BJ (cell line): ENCODE results near the gene TRIM71. TPM values are rescaled to one million over a fixed set of nuclear protein-coding genes. Genes with fewer than 3 reads are reported as not detected.

Experiments
- CTCF ChIA-PET: fragments of 350-600 bp; formaldehyde crosslinking; extraction: SDS; loops from one replicate; lab custom pipeline; 2021; ENCODE audit warnings: antibody characterized with exemption, inconsistent platforms; lab: Yijun Ruan, JAX
- POLR2A ChIA-PET: fragments of 300-600 bp; sonication (Branson Sonifier 250); formaldehyde crosslinking; extraction: SDS; loops from one replicate; lab custom pipeline; 2021; ENCODE audit warnings: antibody characterized with exemption; lab: Charles Lee
- DNase-seq: peaks from one replicate; pipeline ENCODE4 v3.0.0-alpha.2; 2011; ENCODE audit warnings: low read depth
- H3K27me3 ChIP-seq: 2 replicates; pipeline ENCODE4 v1.6.0; 2011; ENCODE audit warnings: low read length; ENCODE audit not compliant: control insufficient read depth, insufficient read depth
- H3K36me3 ChIP-seq: 2 replicates; pipeline ENCODE4 v1.5.1; 2011; ENCODE audit warnings: low read length; ENCODE audit not compliant: control insufficient read depth, insufficient read depth
- H3K4me3 ChIP-seq: 2 replicates; pipeline ENCODE4 v1.5.1; 2011; ENCODE audit warnings: low read depth, mild to moderate bottlenecking, control low read depth, low read length
- polyA plus RNA-seq: library from polyadenylated mRNA; depleted of rRNA; stranded (reverse); fragments of >200 nt; gene quantifications from 2 replicates; pipeline ENCODE4 v1.2.3, GENCODE V29; 2011
- TF ChIP-seq, protein P1 (sequence below): IDR thresholded peaks from 2 replicates; pipeline ENCODE4 v1.5.1; 2011; ENCODE audit warnings: low read depth, mild to moderate bottlenecking, control low read depth, inconsistent platforms, low read length, moderate library complexity; ENCODE audit not compliant: insufficient read depth

TRIM71 gene
- polyA plus RNA-seq, 1 experiment, result not detected

DNA sequence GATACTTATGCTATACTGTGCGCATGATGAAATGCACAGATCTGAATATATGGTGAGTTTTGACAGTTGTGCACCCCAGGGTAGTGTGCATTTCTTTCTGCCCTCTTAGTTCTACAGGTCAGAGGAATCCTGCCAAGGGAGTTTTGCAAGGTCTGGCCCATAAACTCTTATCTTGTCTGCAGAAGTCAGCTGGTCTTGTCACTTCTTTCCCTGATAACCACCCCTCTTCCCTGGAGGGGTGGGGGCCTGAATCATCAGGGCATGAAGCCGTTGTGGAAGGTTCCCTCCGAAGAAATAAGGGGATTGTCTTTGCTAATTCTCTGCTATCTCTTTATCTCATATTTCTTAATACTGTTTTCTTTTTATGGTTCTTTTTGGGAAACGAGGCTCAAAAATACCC, 30.4 kb downstream of the TRIM71 start:
- Histone ChIP-seq H3K4me3 (no peak overlapping the region), H3K36me3 (no peaks in the 10 kb centered on the region), H3K27me3 (peaks cover 3% of the 10 kb centered on the region; the same call in 1 of the 2 replicates)
- ChIA-PET CTCF (no interaction called here), POLR2A (interaction anchor here (0.5 kb wide), 1 partner anchor 178 kb away, joined by 3 read pairs; no protein-coding TSS in a partner anchor)
- DNase-seq, result no peak
- TF ChIP-seq, protein P1, sequence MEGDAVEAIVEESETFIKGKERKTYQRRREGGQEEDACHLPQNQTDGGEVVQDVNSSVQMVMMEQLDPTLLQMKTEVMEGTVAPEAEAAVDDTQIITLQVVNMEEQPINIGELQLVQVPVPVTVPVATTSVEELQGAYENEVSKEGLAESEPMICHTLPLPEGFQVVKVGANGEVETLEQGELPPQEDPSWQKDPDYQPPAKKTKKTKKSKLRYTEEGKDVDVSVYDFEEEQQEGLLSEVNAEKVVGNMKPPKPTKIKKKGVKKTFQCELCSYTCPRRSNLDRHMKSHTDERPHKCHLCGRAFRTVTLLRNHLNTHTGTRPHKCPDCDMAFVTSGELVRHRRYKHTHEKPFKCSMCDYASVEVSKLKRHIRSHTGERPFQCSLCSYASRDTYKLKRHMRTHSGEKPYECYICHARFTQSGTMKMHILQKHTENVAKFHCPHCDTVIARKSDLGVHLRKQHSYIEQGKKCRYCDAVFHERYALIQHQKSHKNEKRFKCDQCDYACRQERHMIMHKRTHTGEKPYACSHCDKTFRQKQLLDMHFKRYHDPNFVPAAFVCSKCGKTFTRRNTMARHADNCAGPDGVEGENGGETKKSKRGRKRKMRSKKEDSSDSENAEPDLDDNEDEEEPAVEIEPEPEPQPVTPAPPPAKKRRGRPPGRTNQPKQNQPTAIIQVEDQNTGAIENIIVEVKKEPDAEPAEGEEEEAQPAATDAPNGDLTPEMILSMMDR, result no peak

GRCh38 chr3:32849046-32849445, 31.2 kb downstream of the TRIM71 start:
- ChIA-PET POLR2A (no interaction called here), CTCF (no interaction called here)
- TF ChIP-seq, protein P1, result no peak

DNA sequence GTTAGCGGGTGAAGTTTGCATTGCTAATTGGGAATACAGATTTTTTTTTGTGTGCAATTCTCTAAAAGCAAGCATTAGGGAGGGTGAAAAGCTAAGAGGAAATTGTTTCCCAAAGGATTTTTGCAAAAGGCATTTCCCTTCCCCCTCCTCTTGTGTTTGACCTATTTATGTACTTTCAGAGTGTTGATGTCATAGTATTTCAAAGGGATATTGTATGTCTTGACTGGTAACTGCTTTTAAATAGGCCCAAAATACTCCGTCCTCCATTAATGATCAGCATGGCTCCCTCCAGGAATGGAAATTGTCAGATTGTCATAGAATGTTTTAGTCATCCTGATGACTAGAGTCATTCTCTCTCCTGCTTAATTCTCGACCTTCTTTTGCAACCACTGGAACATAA, 32.4 kb downstream of the TRIM71 start:
- no peak for DNase-seq
- H3K4me3 ChIP-seq, result no peak overlapping the region
- TF ChIP-seq, protein P1, result no peak
- H3K36me3 ChIP-seq, result no peaks in the 10 kb centered on the region
- H3K27me3 ChIP-seq, result peaks cover under 1% of the 10 kb centered on the region; the same call in 1 of the 2 replicates
- POLR2A ChIA-PET, result interaction anchor here (0.6 kb wide), 1 partner anchor 158 kb away, joined by 14 read pairs; no protein-coding TSS in a partner anchor
- CTCF ChIA-PET, result no interaction called here

More at GRCh38 chr3:32849046-32849445, 31.2 kb downstream of the TRIM71 start:
- DNase-seq, result no peak
- Histone ChIP-seq H3K36me3 (no peaks in the 10 kb centered on the region), H3K27me3 (peaks cover 3% of the 10 kb centered on the region; the same call in 1 of the 2 replicates), H3K4me3 (no peak overlapping the region)

GRCh38 chr3:32850636-32851035, 32.8 kb downstream of the TRIM71 start:
- TF ChIP-seq, protein P1, result no peak
- H3K4me3 ChIP-seq, result no peak overlapping the region
- CTCF ChIA-PET, result interaction anchor here (1.2 kb wide), 1 partner anchor 15 kb away, joined by 3 read pairs; no protein-coding TSS in a partner anchor
- no peaks in the 10 kb centered on the region for H3K27me3 ChIP-seq
- no peak for DNase-seq
- POLR2A ChIA-PET, result interaction anchor here (0.6 kb wide), 1 partner anchor 159 kb away, joined by 14 read pairs; no protein-coding TSS in a partner anchor
- no peaks in the 10 kb centered on the region for H3K36me3 ChIP-seq

DNA sequence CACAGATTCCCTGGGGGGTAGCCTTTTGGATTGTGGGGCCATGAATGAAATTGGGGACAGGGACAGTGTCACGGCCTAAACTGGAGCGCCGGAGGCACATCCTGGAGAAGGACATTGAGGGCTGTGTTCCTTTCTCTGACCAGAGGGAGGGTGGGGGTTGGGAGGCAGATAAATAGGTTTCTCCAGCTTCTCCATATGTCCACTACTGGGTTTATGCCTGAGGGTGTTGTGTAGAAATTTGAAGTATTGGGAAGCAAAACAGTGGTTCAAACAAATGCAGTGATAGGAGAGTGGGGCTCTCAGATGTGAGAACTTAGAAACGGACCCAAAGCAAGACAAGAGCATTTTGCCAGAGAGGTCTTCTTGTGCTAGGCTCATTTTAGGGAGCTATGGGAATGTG, 34.3 kb downstream of the TRIM71 start:
- no peaks in the 10 kb centered on the region for H3K36me3 ChIP-seq
- H3K27me3 ChIP-seq, result no peaks in the 10 kb centered on the region
- TF ChIP-seq, protein P1, result no peak
- no peak for DNase-seq
- H3K4me3 ChIP-seq, result no peak overlapping the region
- POLR2A ChIA-PET, result no interaction called here
- CTCF ChIA-PET, result interaction anchor here (1.0 kb wide), 1 partner anchor 27 kb away, joined by 4 read pairs; no protein-coding TSS in a partner anchor
